IMR-90 (cell line): Measurements from ENCODE around the gene TSPAN16. TPM values are rescaled to one million over a fixed set of nuclear protein-coding genes. Genes with fewer than 3 reads are reported as not detected.

Experiments
- ATAC-seq: fragments of 200-7000 bp; cut with Tn5 transposase; 2 replicates; pipeline ENCODE4 v1.9.1; 2020; ENCODE audit warnings: low read depth, mild to moderate bottlenecking, moderate library complexity
- BruUV-seq: library from RNA; stranded (reverse); fragments of 400-500 nt; replicated peaks from 2 replicates; lab custom pipeline; 2021; lab: Mats Ljungman, UMichigan
- CTCF ChIA-PET: fragments of 300-600 bp; formaldehyde crosslinking; extraction: SDS; loops from one replicate; lab custom pipeline; 2021; ENCODE audit warnings: antibody characterized with exemption; lab: Yijun Ruan, JAX
- POLR2A ChIA-PET: fragments of 300-600 bp; sonication (Branson Sonifier 250); formaldehyde crosslinking; loops from one replicate; lab custom pipeline; 2022; ENCODE audit warnings: antibody characterized with exemption; ENCODE audit not compliant: unreplicated experiment; lab: Charles Lee
- DNase-seq: peaks from one replicate; pipeline ENCODE4 v3.0.0; 2013
- H2AFZ ChIP-seq: replicated peaks from 2 replicates; pipeline ENCODE3; 2013; ENCODE audit warnings: low read length, mild to moderate bottlenecking; ENCODE audit not compliant: poor library complexity
- H2AK5ac ChIP-seq: 2 replicates; pipeline ENCODE4 v1.6.1; 2013; ENCODE audit warnings: low read depth, low read length, inconsistent platforms
- H2AK9ac ChIP-seq: replicated peaks from 2 replicates; pipeline ENCODE3; 2013; ENCODE audit warnings: mild to moderate bottlenecking, low read depth, low read length, moderate library complexity; ENCODE audit not compliant: poor library complexity
- H2BK120ac ChIP-seq: 2 replicates; pipeline ENCODE4 v1.6.1; 2013; ENCODE audit warnings: low read depth, low read length, inconsistent platforms
- H2BK15ac ChIP-seq: 3 replicates; pipeline ENCODE4 v1.6.1; 2013; ENCODE audit warnings: low read depth, low read length, inconsistent platforms
- H2BK20ac ChIP-seq: 2 replicates; pipeline ENCODE4 v1.6.1; 2013; ENCODE audit warnings: low read depth, mild to moderate bottlenecking, inconsistent platforms, low read length, moderate library complexity
- H2BK5ac ChIP-seq: 2 replicates; pipeline ENCODE4 v1.6.1; 2013; ENCODE audit warnings: mild to moderate bottlenecking, low read depth, low read length, inconsistent platforms; ENCODE audit not compliant: poor library complexity, severe bottlenecking
- H3K14ac ChIP-seq: replicated peaks from 2 replicates; pipeline ENCODE4 v1.6.1; 2013; ENCODE audit warnings: low read depth, low read length, inconsistent platforms
- H3K18ac ChIP-seq: 2 replicates; pipeline ENCODE4 v1.6.1; 2013; ENCODE audit warnings: low read depth, low read length, control low read depth
- H3K23ac ChIP-seq: 2 replicates; pipeline ENCODE4 v1.6.1; 2013; ENCODE audit warnings: low read depth, low read length, inconsistent platforms
- H3K27ac ChIP-seq: 2 replicates; pipeline ENCODE4 v1.5.1; 2013; ENCODE audit warnings: mild to moderate bottlenecking, control low read depth, low read length; ENCODE audit not compliant: insufficient read depth
- H3K27me3 ChIP-seq: 2 replicates; pipeline ENCODE4 v1.6.1; 2013; ENCODE audit warnings: low read length; ENCODE audit not compliant: control insufficient read depth, insufficient read depth
- H3K36me3 ChIP-seq: 2 replicates; pipeline ENCODE4 v1.6.1; 2013; ENCODE audit warnings: low read length, mixed read lengths; ENCODE audit not compliant: control insufficient read depth, insufficient read depth
- H3K4ac ChIP-seq: 2 replicates; pipeline ENCODE4 v1.6.1; 2013; ENCODE audit warnings: low read depth, low read length, inconsistent platforms
- H3K4me1 ChIP-seq: 2 replicates; pipeline ENCODE4 v1.6.1; 2013; ENCODE audit warnings: low read length, mixed read lengths; ENCODE audit not compliant: control insufficient read depth, insufficient read depth
- H3K4me2 ChIP-seq: 2 replicates; pipeline ENCODE4 v1.6.1; 2013; ENCODE audit warnings: low read depth, mild to moderate bottlenecking, control low read depth, low read length, moderate library complexity
- H3K4me3 ChIP-seq: 2 replicates; pipeline ENCODE4 v1.5.1; 2013; ENCODE audit warnings: low read depth, mild to moderate bottlenecking, control low read depth, low read length, moderate library complexity; ENCODE audit not compliant: insufficient read depth
- H3K56ac ChIP-seq: 2 replicates; pipeline ENCODE4 v1.6.1; 2013; ENCODE audit warnings: low read length, inconsistent platforms; ENCODE audit not compliant: insufficient read depth; ENCODE audit errors: extremely low read depth
- H3K79me1 ChIP-seq, 2 experiments: 2 replicates each; pipeline ENCODE4 v1.6.1; 2013; ENCODE audit warnings: low read length in 2 of 2, inconsistent platforms in 1 of 2, low read depth in 1 of 2
- H3K9ac ChIP-seq: 2 replicates; pipeline ENCODE4 v1.6.1; 2013; ENCODE audit warnings: low read depth, low read length, control low read depth
- H3K9me1 ChIP-seq: 2 replicates; pipeline ENCODE4 v1.6.1; 2013; ENCODE audit warnings: low read length, inconsistent platforms; ENCODE audit not compliant: insufficient read depth
- H3K9me3 ChIP-seq: 2 replicates; pipeline ENCODE4 v1.6.1; 2013; ENCODE audit warnings: low read length; ENCODE audit not compliant: control insufficient read depth, insufficient read depth
- H4K20me1 ChIP-seq: 2 replicates; pipeline ENCODE4 v1.6.1; 2013; ENCODE audit warnings: low read length, inconsistent platforms; ENCODE audit not compliant: insufficient read depth
- H4K5ac ChIP-seq: 2 replicates; pipeline ENCODE4 v1.6.1; 2013; ENCODE audit warnings: mild to moderate bottlenecking, low read depth, low read length, control low read depth
- H4K8ac ChIP-seq, 2 experiments: 2 replicates each; pipeline ENCODE4 v1.6.1; 2013; ENCODE audit warnings: low read depth in 2 of 2, low read length in 2 of 2, control low read depth in 1 of 2, inconsistent platforms in 1 of 2
- H4K91ac ChIP-seq: 2 replicates; pipeline ENCODE4 v1.6.1; 2013; ENCODE audit warnings: low read depth, low read length, inconsistent platforms; ENCODE audit not compliant: insufficient read depth
- BHLHE40 ChIP-seq: fragments of 150-350 bp; IDR thresholded peaks from 2 replicates; pipeline ENCODE4 v1.6.1; 2016; ENCODE audit warnings: mild to moderate bottlenecking, low read depth, low read length
- CEBPB ChIP-seq: IDR thresholded peaks from 2 replicates; pipeline ENCODE4 v1.6.1; 2012; ENCODE audit warnings: low read depth, low read length, improper control_type of control experiment
- CHD1 ChIP-seq: IDR thresholded peaks from 2 replicates; pipeline ENCODE4 v1.6.1; 2012; ENCODE audit warnings: low read depth, low read length, improper control_type of control experiment
- CTCF ChIP-seq: conservative IDR thresholded peaks from 2 replicates; pipeline ENCODE4 v1.5.1; 2012; ENCODE audit warnings: mild to moderate bottlenecking, low read depth, low read length, improper control_type of control experiment
- ELK1 ChIP-seq: fragments of 150-350 bp; IDR thresholded peaks from 2 replicates; pipeline ENCODE4 v1.6.1; 2016; ENCODE audit warnings: low read depth, mild to moderate bottlenecking, low read length, moderate library complexity, borderline replicate concordance
- FOS ChIP-seq: fragments of 150-350 bp; IDR thresholded peaks from 2 replicates; pipeline ENCODE4 v1.6.1; 2016; ENCODE audit warnings: low read depth, low read length
- MAZ ChIP-seq: IDR thresholded peaks from 2 replicates; pipeline ENCODE4 v1.6.1; 2012; ENCODE audit warnings: low read depth, mild to moderate bottlenecking, low read length, improper control_type of control experiment, moderate library complexity, borderline replicate concordance
- MXI1 ChIP-seq: IDR thresholded peaks from 2 replicates; pipeline ENCODE4 v1.6.1; 2012; ENCODE audit warnings: low read depth, mild to moderate bottlenecking, low read length, moderate library complexity, borderline replicate concordance
- NFE2L2 ChIP-seq: fragments of 150-350 bp; IDR thresholded peaks from 2 replicates; pipeline ENCODE4 v1.6.1; 2016; ENCODE audit warnings: low read depth, mild to moderate bottlenecking, low read length
- RAD21 ChIP-seq: IDR thresholded peaks from 2 replicates; pipeline ENCODE4 v1.6.1; 2012; ENCODE audit warnings: low read length, improper control_type of control experiment
- RCOR1 ChIP-seq: IDR thresholded peaks from 2 replicates; pipeline ENCODE4 v1.6.1; 2012; ENCODE audit warnings: mild to moderate bottlenecking, low read length, improper control_type of control experiment; ENCODE audit not compliant: insufficient replicate concordance
- USF2 ChIP-seq: fragments of 150-350 bp; IDR thresholded peaks from 2 replicates; pipeline ENCODE4 v1.6.1; 2017; ENCODE audit warnings: mild to moderate bottlenecking, antibody characterized with exemption, low read length, low read depth
- WGBS, 2 experiments: methylation state at CpG; one replicate each; pipeline versions ENCODE4 v1.1.5 to v1.1.7; 2013; ENCODE audit warnings: missing lambda C conversion rate in 2 of 2; ENCODE audit not compliant: insufficient read length in 1 of 2; ENCODE audit errors: extremely low coverage in 2 of 2; 5-methylcytosine and 5-hydroxymethylcytosine counted together
- dilution Hi-C: fragments of 300-500 bp; cut with HindIII; formaldehyde crosslinking; loops from one replicate; pipeline ENCODE4 v1.14.3; 2018; ENCODE audit warnings: low sequenced_read_pairs; ENCODE audit not compliant: unreplicated experiment
- in situ Hi-C: fragments of 300-500 bp; cut with MboI; formaldehyde crosslinking; loops from 3 replicates; pipeline ENCODE4 v1.14.3; 2019; ENCODE audit warnings: low sequenced_read_pairs, inconsistent platforms, mixed read lengths
- intact Hi-C: fragments of 100-400 bp; cut with micrococcal nuclease; formaldehyde crosslinking; loops from 2 replicates; pipeline ENCODE4 v1.10.0; 2022
- polyA plus RNA-seq, 3 experiments: library from polyadenylated mRNA; depleted of rRNA; stranded (reverse); fragments of >200 nt; gene quantifications; 2 replicates each; pipeline ENCODE4 v1.2.3, GENCODE V29; 2012; ENCODE audit warnings: low replicate concordance in 1 of 3
- total RNA-seq: library from RNA; depleted of rRNA; stranded (reverse); fragments of >200 nt; gene quantifications from 2 replicates; pipeline ENCODE4 v1.2.3, GENCODE V29; 2012

Gene TSPAN16
- total and polyA plus RNA-seq, 2 of the 4 experiments (the other 2 are of a cell fraction): not detected

- Histone ChIP-seq H3K4me2 (no peak overlapping the region), H2BK120ac (no peak overlapping the region), H4K20me1 (no peaks in the 10 kb centered on the region), H2AK5ac (no peak overlapping the region), H3K18ac (no peak overlapping the region), H2AFZ (no peak overlapping the region), H2BK20ac (no peak overlapping the region), H3K4me3 (no peak overlapping the region), H3K4ac (no peak overlapping the region), H3K9me3 (no peaks in the 10 kb centered on the region), H3K27ac (no peak overlapping the region), H2BK5ac (no peak overlapping the region), H4K8ac (no peak overlapping the region), H3K27me3 (no peaks in the 10 kb centered on the region), H3K36me3 (peaks cover 23% of the 10 kb centered on the region), H2AK9ac (no peak overlapping the region), H3K79me1 (no peaks in the 10 kb centered on the region), H3K14ac (no peak overlapping the region), H3K23ac (no peak overlapping the region), H3K4me1 (no peaks in the 10 kb centered on the region), H2BK15ac (no peak overlapping the region), H3K56ac (no peak overlapping the region), H4K91ac (no peak overlapping the region), H4K5ac (no peak overlapping the region), H3K9me1 (0 out of 2 replicates have a peak, but pooled peaks cover 3% of the 10 kb centered on the region), H3K9ac (no peak overlapping the region)
- WGBS, 2 experiments: no CpG with 5 or more reads among the region's 5 CpGs
- ATAC-seq (no peak), DNase-seq (no peak)
- intact Hi-C loops: no loop called here
- TF ChIP-seq CTCF: no peak
- no peak for TF ChIP-seq CEBPB
- no peak for TF ChIP-seq MAZ
- no peak for TF ChIP-seq RAD21
- no peak for TF ChIP-seq MXI1
- TF ChIP-seq CHD1: no peak
- no peak for TF ChIP-seq BHLHE40
- TF ChIP-seq NFE2L2: no peak
- TF ChIP-seq RCOR1: no peak
- TF ChIP-seq FOS: no peak
- no peak for TF ChIP-seq USF2
- TF ChIP-seq ELK1: no peak
- in situ Hi-C loops: no loop called here
- BruUV-seq: no TSS peak
- POLR2A ChIA-PET: no interaction called here
- CTCF ChIA-PET: interaction anchor here (0.8 kb wide), 1 partner anchor 39 kb away, joined by 4 read pairs; no protein-coding TSS in a partner anchor
- dilution Hi-C loops: no loop called here
Observed at GRCh38 chr19:11332822-11333221, 36.9 kb downstream of the TSPAN16 start.
